ENCODE results near the gene CSK. TPM values are rescaled to one million over a fixed set of nuclear protein-coding genes. Genes with fewer than 3 reads are reported as not detected.
A peak's percentile ranks its signal among the peaks of the same experiment; 100 is the strongest.
"Not testable (repeated sequence)": the region's sequence is repeated elsewhere in the genome, so short reads cannot be mapped to it uniquely, and the experiment has no call there.

The CSK gene
- total RNA-seq, result 28.5 and 58.4 TPM in 2 replicates

DNA sequence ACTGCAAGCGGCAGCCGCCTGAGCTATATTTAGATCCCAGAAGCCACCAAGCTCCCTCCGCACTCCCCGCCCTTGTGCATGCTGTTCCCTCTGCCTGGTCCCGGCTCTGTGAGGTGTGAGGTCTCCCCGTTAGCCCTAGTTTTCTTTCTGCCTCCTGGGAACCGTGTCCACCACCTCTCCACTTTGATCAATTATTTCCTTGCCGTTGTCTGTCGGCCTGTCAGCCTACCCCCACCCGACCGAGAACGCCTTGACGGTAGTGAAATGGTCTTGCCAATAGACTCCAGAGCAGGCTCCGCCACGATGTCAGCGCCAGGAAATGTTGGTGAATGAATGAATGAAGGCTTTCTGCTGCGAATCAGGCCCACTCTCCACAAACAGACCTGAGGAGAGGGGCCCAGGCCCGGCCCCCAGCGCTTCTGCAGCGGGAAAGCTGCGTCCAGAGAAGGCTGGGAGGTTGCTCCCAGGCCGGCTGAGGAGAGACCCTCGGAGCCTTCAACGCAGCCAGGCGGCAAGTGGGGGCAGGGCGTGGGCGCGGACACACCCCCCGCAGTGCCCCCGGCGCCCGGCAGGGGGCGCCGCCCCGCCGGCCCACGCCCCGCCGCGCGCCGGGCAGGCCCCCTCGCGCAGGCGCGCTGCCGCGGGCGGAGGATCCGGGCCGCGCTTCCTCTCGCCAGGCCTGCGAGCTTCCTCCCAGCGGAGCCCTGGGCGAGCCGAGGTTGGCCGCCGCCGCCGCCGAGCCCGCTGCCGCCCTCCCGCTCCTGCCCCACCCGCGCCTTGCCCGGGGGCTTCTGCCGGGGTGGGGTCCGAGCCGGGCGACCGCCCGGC lies at the start of gene CSK:
Gene CSK (plus strand): TSS at position 650 of the 828 bp plus-strand sequence. CDS start 16,218 bp downstream, outside the sequence.
- no peak for DNase-seq (ENCODE audit: low read depth)

DNA sequence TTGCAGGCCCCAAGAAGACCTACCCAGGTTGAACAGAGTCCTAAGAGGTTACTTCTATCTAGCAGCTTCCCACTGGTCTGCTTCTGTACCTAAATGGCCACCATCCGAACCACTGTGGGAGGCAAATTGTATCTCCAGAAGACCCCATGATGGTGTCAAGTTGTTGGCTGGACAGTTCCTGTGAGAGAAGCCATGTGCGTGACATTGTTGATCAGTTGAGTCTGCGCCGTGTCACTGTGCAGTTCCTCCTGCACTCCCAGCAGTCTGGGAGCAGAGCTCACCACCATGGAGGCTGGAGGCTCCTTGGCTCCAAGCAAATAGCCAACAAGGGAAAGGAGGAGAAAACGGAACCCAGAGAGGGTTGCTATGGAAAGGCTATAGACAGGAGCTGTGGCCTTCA lies 49.0 kb upstream of the CSK start:
- DNase-seq (ENCODE audit: low read depth), result no peak

DNA sequence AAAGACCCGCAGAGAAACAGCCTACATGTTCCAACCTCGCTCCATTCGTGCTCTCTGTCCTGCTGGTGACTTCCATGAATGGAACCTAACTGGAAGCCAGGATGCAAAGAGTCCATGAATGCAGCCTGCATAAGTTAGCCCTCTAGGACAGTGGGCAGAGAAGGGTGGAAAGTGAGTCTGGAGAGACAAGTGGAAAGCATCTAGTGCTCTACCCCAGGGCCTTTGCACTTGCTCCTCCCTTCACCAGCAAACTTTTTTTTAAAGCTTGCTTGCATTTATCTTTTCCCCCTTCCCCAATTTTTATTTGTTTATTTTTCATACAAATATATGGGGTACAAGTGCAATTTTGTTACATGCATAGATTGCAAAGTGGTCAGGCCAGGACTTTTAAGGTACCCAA lies 48.6 kb upstream of the CSK start:
- DNase-seq (ENCODE audit: low read depth), result no peak

DNA sequence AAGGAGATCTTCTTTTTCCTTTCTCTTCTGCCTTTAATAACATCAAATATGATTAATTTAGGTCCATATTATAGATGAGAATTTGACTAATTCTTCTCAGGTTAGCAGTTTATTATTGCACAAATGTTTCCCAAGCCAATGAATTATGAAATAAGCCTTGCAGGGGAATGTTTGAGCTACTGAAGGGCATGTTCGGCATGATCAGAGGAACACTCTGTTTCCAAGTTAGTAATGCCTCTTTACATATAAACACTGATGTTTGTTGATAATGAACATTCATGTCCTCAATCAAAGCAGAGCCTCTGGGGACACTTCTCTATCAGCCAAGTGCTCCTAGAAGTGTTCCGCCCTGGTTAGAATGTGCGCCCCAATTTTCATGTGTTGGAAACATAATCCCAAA lies 46.6 kb upstream of the CSK start:
- no peak for DNase-seq (ENCODE audit: low read depth)

DNA sequence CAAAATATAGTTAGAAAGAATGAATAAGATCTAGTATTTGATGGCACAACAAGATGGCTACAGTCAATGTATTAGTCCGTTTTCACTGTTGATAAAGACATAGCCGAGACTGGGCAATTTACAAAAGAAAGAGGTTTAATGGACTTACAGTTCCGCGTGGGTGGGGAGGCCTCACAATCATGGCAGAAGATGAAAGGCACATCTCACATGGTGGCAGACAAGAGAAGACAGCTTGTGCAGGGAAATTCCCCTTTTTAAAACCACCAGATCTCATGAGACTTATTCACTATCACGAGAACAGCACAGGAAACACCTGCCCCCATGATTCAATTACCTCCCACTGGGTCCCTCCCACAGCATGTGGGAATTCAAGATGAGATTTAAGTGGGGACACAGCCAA lies 43.6 kb upstream of the CSK start:
- not testable (repeated sequence) for DNase-seq (ENCODE audit: low read depth)

DNA sequence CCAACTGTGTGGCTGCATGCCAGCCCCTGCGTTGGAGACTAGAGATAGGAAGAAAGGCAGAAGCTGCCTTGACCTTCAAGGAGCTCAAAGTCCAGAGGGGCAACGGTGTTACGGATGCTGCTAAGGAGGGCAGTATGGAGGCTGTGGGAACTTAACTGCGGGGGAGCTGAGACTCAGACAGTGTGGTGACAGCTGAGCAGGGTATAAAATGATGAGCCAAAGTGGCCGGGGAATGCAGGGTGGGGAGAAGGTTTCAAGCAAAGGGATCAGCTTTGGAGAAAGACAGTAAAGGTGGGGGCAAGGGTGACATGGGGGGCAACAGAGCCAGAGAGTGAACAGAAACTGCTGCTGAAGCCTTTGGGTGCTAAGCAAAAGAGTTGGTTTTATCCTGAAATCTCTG lies 39.5 kb upstream of the CSK start:
- DNase-seq (ENCODE audit: low read depth), result no peak

DNA sequence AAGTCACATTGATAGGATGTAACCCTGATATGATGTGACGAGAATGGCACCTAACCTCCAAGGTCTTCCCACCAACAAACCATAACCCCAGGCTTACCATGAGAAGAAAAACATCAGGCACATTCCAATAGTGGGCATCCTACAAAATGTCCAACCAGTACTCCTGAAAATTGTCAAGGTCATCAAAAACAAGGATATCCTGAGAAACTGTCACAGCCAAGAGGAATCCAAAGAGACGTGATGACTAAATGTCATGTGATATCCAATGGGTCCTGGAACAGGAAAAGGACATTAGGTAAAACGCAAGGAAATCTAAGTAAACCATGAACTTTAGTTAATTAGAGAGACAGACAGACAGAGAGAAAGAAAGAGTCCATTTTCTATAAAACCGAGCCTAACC lies 35.5 kb upstream of the CSK start:
- no peak for DNase-seq (ENCODE audit: low read depth)

DNA sequence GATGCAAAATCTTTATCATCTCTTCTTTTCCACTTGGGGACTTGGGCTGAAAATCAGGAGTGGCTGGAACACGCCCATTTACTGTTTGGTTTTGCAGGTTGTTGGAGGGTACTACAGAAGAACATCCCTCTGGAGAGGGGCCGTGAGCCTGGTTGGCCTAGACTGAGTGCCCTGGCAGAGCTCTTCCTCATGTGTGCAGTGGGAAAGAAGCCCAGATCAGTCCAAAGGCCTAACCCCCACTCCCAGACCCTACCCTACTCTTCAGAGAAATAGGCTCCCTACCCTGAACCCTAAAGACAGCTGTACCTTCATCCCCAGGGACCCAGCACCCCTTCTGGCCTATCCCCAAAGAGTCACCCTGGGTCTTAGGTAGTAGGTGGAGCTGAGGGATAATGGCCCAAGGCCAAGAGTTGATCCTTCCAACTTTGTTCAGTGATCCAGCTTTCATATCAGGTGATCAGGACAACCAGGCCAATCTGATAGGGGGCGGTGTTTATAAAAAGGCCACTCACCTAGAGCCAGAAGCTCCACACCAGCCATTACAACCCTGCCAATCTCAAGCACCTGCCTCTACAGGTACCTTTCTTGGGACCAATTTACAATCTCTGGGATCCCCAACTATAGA lies 33.4 kb upstream of the CSK start, which contains the start of gene CYP1A2:
Gene CYP1A2 (plus strand): TSS at position 524 of the 625 bp plus-strand sequence. CDS start 894 bp downstream, outside the sequence.
- DNase-seq (ENCODE audit: low read depth), result no peak

DNA sequence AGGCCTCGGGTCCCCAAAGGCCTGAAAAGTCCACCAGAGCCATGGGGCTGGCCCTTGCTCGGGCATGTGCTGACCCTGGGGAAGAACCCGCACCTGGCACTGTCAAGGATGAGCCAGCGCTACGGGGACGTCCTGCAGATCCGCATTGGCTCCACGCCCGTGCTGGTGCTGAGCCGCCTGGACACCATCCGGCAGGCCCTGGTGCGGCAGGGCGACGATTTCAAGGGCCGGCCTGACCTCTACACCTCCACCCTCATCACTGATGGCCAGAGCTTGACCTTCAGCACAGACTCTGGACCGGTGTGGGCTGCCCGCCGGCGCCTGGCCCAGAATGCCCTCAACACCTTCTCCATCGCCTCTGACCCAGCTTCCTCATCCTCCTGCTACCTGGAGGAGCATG lies 32.0 kb upstream of the CSK start:
- no peak for DNase-seq (ENCODE audit: low read depth)

DNA sequence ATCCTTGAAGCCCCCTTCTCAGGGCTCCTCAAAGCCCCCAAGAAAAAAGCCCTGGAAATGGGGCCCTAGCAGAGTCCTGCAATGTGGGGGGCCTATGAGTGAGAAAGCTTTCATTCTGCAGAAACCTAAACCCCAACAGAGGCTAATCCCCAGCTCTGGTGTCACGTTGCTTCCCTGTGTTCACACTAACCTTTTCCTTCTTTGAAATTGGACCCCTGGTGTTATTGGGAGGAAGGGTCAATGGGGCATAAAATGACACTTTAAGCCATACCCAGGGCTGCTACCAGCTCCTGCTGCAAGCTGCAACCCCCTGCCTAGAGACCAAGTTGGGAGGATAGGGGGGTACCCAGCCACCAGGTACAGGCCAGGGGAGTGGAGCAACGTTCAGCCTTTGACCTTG lies 31.1 kb upstream of the CSK start:
- no peak for DNase-seq (ENCODE audit: low read depth)

DNA sequence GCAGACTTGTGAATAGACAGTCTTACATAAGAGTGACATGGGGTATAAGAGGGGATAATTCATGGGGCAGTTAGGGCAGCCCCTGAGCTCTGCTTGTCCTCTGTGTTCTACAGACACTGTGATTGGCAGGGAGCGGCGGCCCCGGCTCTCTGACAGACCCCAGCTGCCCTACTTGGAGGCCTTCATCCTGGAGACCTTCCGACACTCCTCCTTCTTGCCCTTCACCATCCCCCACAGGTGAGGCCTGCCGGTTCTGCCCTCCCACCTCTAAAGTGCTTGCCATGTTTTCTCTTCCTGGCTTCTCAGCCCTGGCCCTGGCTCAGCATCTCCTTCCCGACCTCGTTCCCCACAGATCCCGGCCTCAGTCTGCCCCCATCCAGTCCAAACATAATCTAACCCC lies 29.9 kb upstream of the CSK start:
- DNase-seq (ENCODE audit: low read depth), result no peak

DNA sequence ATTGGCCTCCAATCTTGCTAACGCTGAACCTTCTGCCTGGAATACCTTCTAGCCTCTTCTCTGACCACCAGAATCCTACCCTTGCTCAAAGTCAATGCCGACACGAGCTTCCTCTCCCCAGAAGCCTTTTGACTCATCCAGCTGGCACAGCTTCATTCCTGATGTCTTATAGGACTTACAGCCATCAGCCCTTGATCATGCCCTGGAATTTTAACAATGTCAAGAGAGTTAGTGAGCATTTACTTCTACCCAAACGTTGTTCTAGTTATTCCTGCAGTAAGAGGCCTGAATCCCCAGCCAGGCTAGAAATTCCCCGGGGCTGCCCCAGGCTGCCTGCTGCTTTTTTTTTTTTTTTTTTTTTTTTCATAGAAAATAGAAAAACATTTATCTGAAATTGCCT lies 29.3 kb upstream of the CSK start:
- DNase-seq (ENCODE audit: low read depth), result peak; percentile 56

DNA sequence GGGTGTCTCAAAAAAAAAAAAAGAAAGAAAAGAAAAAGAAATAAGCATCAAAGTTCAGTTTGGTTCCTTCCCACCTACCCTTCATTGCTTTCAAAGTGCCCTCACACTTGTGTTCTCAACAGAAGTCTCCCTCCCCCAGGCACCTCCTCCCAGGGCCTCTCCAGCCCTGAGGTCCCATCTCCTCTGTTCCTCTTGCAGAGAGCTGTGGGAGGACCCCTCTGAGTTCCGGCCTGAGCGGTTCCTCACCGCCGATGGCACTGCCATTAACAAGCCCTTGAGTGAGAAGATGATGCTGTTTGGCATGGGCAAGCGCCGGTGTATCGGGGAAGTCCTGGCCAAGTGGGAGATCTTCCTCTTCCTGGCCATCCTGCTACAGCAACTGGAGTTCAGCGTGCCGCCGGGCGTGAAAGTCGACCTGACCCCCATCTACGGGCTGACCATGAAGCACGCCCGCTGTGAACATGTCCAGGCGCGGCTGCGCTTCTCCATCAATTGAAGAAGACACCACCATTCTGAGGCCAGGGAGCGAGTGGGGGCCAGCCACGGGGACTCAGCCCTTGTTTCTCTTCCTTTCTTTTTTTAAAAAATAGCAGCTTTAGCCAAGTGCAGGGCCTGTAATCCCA lies 27.2 kb upstream of the CSK start:
- DNase-seq (ENCODE audit: low read depth), result no peak

DNA sequence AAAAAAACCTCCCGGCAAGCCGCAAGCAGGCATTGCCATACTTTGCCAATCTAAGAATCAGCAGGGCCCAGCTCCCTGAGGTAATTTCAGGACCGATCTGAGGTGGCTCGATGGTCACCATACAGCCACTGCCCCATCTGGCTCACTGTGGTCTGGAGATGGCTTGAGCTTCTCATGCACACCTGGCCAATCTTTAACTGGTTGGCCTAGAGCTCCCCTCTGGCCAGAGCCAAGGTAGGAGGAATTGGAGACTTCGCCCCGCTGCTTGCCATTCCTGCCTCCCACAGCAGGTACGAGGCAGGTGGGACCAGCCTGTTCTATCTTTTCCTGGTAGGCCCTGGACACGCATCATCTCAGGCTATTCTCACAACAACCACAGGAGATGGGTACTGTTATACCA lies 23.1 kb upstream of the CSK start:
- DNase-seq (ENCODE audit: low read depth), result no peak

DNA sequence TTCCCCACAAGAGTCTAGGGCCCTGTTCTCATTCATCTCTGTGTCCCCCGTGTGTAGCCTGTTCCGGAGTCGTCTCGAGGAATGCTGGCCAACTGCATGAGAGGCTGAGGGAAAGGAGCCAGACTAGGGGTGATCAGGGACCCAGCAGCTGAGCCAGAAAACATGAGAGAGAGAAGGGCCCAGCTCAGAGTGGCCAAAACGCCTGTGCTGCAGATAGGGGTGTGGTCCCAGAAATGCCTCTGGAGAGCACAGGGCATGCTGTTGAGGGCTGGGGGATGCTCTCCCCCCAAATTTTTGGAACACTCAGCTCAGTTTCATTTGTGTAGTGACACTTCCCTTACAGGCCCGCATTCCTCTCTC lies 19.1 kb upstream of the CSK start:
- DNase-seq (ENCODE audit: low read depth), result no peak

DNA sequence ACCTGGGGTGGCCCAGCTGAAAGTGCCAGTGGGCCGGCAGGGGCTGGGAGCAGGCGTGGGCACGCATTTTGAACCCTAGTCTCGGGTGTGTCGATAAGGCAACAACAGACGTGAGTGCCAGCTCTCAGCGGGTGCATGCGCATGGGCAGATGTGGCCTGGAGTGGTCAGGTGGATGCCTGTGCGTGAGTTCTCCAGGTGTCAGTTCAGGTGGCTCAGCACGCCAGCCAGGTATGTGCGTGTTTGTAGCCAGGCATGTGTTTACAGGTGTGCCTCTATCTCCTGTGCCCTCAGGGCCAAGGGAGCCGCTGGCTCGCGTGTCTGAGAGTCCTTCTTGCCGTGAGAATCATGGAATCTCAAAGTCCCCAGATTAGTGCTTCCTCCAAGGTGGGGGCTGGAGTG lies 18.5 kb upstream of the CSK start:
- no peak for DNase-seq (ENCODE audit: low read depth)

DNA sequence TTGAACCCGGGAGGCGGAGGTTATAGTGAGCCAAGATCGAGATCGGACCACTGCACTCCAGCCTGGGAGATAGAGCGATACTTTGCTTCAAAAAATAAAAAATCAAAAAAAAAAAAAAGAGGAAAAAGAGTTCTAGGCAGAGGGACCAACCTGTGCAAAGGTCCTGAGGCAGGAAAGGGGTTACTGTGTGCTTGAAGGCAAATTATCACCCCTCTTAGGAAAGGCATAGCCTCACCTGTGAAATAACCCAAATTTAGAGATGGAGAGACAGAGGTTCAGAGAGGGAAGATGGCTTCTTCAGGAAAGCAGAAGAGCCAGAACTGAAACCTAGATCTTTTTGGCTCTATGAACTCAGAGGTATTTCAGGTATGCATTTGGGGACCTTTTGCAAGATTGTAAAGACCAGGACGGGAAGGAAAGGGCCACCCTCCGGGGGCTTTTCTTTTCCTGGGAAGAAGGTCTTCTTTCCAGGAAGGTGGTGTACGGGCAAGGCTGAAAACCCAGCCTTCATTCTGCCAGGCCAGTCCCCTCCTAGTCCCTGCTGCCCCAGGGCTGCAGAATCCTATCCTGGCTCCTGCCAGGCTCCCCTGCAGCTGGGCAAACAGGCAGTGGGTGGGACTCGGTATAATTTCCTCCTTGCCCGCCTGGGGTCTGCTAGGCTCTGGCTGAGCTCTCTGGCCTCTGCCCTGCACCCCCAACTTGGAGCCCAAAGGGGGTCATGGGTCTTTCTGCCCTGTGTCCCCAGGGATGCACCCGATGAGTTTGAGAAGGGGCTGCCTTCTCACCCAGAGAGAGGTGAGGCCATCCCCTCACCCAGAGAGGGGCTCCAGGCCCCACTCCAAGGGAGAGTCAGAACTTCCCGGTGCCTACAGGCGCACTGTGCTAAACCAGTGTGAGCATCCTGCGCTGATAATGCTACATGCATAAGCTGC lies 14.4 kb upstream of the CSK start:
- no peak for DNase-seq (ENCODE audit: low read depth)

DNA sequence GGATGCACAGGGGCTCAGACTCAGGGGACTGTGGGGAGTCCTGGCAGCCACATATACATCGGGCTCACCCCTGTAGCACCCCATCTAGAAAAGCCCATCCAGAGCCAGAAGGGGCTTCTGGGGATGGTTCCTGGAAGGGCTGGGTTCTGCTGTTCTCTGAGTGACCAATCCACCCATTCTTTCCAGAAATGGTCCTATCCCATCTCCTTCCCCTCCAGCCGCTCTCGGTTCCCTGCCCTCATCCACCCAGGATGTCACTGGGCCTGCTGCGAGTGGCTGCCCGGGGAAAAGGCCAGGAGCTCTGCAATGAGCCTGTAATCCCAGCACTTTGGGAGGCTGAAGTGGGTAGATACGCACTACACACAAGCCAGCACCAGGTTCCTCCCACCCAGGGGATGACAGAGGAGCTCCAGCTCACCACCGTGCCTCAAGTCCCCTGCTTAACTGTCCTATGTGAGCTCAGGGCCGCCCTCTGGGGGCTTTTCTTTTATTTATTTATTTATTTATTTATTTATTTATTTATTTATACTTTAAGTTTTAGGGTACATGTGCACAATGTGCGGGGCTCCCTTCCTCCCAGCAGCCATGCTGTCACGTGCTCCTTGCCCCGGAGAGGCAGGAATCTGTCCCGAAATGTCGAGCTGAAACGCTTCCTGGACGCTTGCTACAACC lies 13.6 kb upstream of the CSK start:
- no peak for DNase-seq (ENCODE audit: low read depth)

DNA sequence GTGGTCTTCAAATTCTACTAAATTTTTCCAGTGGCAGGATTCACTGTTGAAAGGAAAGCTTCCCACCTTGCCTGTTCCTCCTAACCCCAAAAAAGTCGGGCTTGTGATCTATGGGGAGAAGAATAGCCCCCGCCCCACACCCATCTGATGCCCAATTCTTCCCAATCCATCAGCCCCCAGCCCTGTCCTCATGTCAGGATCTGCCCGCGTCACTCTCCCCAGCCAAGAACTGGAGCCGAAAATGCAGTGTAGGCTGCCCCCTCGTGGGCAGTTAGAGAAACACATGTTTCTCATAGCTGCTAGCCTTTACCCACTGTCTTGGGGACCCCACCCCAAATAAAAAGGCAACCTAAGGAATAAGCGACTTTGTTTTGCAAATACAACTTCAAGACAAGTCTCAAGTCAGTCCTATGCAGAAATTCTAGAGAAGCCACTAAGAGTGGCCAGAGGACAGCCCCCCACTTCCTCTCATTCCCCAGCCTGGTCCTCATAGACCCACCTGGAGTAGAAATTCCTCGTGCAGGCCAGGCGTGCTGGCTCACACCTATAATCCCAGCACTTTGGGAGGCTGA lies 13.0 kb upstream of the CSK start:
- no peak for DNase-seq (ENCODE audit: low read depth)

DNA sequence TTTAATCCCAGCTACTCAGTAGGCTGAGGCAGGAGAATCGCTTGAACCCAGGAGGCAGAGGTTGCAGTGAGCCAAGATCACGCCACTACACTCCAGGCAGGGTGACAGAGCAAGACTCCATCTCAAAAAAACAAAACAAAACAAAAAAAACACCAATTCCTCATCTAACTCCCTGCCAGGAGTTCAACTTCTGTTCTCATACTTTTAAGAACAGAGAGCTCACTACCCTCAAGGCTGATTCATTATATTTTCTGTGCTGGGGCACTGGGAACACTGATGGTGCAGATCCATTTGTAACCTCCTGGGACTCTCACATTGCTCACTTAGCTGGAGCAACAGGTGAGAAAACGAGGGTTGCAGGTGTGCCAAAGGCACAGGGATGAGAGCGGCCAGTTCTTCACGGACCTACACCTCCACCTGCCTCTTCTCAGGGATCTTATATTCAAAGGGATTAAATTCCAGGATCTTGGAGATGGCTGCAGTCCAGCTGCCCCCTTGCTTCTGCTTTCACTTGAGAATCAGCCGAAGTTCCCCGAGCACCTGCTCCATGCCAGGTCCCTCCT lies 12.3 kb upstream of the CSK start:
- DNase-seq (ENCODE audit: low read depth), result no peak
